T-helper 2 cell treated with Interferon-gamma antibody and Interleukin-4, amounts not matched to agents 100 ng/mL and 5 ng/mL, for 36 hours (primary cell): ENCODE measurements around the gene LDLRAP1. TPM values are rescaled to one million over a fixed set of nuclear protein-coding genes. Genes with fewer than 3 reads are reported as not detected.

Experiments used
- intact Hi-C: fragments of 100-400 bp; cut with micrococcal nuclease; formaldehyde crosslinking; loops from one replicate; pipeline ENCODE4 v1.15.1; 2023
- total RNA-seq: library from RNA; stranded (reverse); gene quantifications from 2 replicates; pipeline ENCODE4 v1.2.3, GENCODE V29; 2022

The LDLRAP1 gene
- total RNA-seq, 1 donor from 2014 or later: 27.5 TPM

GRCh38 chr1:25523542-25523941 is 19.9 kb upstream of the LDLRAP1 start:
- intact Hi-C loops: no loop called here

- intact Hi-C loops: no loop called here
Measured at GRCh38 chr1:25524568-25525360, 18.6 kb upstream of the LDLRAP1 start.

GRCh38 chr1:25525361-25525688 is 18.1 kb upstream of the LDLRAP1 start:
- intact Hi-C loops: no loop called here

- intact Hi-C loops: no loop called here
Measured at GRCh38 chr1:25526753-25527152, 16.7 kb upstream of the LDLRAP1 start.

- intact Hi-C loops: no loop called here
Measured at GRCh38 chr1:25527226-25527846, 16.1 kb upstream of the LDLRAP1 start.

GRCh38 chr1:25527946-25528595 is 15.3 kb upstream of the LDLRAP1 start:
- intact Hi-C loops: no loop called here

GRCh38 chr1:25528881-25529517 is 14.4 kb upstream of the LDLRAP1 start:
- intact Hi-C loops: no loop called here

GRCh38 chr1:25529518-25530185 is 13.8 kb upstream of the LDLRAP1 start:
- intact Hi-C loops: no loop called here

- intact Hi-C loops: no loop called here
Measured at GRCh38 chr1:25530186-25531081, 13.0 kb upstream of the LDLRAP1 start.

- intact Hi-C loops: no loop called here
Measured at GRCh38 chr1:25531082-25531461, 12.3 kb upstream of the LDLRAP1 start.

GRCh38 chr1:25532970-25533369 is 10.4 kb upstream of the LDLRAP1 start:
- intact Hi-C loops: no loop called here

- intact Hi-C loops: no loop called here
Measured at GRCh38 chr1:25533775-25534409, 9.5 kb upstream of the LDLRAP1 start.

- intact Hi-C loops: no loop called here
Measured at GRCh38 chr1:25534410-25534788, 9.0 kb upstream of the LDLRAP1 start.

- intact Hi-C loops: no loop called here
Measured at GRCh38 chr1:25536124-25536523, 7.3 kb upstream of the LDLRAP1 start.

GRCh38 chr1:25537153-25537831 is 6.1 kb upstream of the LDLRAP1 start:
- intact Hi-C loops: no loop called here

GRCh38 chr1:25538191-25538767 is 5.1 kb upstream of the LDLRAP1 start:
- intact Hi-C loops: no loop called here

GRCh38 chr1:25540750-25541342 is 2.6 kb upstream of the LDLRAP1 start:
- intact Hi-C loops: no loop called here

- intact Hi-C loops: no loop called here
Measured at GRCh38 chr1:25541425-25541824, 2.0 kb upstream of the LDLRAP1 start.
